HG02610 (cell line): ENCODE measurements around the gene DUOXA2.
"Not testable (repeated sequence)": the region's sequence is repeated elsewhere in the genome, so short reads cannot be mapped to it uniquely, and the experiment has no call there.

Experiments
- ATAC-seq: cut with Tn5 transposase; IDR thresholded peaks from one replicate; pipeline ENCODE4 v1.9.1; 2021; ENCODE audit warnings: mild to moderate bottlenecking, moderate library complexity; ENCODE audit not compliant: unreplicated experiment

Gene DUOXA2

DNA sequence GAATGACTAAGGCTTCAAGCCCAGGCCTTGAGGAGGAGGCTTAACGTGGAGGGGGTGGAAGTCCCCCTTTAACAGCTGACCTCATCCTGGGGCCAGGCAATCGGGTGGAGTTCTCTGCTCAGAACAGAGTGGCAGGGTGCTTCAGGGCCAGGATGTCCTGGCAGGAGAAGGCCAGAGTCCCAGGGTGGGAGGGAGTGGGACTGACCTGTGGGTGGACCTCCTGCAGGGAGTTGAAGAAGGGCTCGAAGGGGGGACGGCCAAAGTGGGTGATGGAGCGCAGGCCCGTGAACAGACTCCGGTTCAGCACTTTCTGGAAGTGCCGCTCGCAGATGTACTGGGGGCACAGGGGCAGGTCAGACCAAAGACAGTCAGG is 19.8 kb upstream of the DUOXA2 start:
- no peak for ATAC-seq

DNA sequence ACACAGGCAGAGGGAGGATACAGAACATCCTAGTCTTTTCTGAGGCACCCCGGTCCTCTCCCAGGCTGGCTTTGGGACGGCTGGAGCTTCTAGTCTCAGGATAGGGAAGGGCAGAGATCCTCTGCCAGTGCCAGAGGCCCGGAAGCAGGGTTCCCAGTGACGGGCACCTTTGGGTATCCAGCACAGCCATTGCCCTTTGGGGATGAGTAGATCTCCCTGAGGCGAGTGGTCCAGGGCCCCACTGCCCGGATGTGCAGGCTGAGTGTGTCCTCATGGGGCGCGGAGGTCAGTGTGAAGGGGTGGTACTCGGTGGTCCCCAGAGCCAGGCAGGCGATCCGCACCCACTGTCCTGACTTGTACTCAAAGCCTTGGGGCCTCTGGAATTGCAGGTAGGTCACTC is 18.5 kb upstream of the DUOXA2 start:
- ATAC-seq, result no peak

GRCh38 chr15:45097466-45097865 is 16.7 kb upstream of the DUOXA2 start:
- ATAC-seq, result no peak

- no peak for ATAC-seq
Observed at GRCh38 chr15:45099549-45100165, 14.5 kb upstream of the DUOXA2 start.

DNA sequence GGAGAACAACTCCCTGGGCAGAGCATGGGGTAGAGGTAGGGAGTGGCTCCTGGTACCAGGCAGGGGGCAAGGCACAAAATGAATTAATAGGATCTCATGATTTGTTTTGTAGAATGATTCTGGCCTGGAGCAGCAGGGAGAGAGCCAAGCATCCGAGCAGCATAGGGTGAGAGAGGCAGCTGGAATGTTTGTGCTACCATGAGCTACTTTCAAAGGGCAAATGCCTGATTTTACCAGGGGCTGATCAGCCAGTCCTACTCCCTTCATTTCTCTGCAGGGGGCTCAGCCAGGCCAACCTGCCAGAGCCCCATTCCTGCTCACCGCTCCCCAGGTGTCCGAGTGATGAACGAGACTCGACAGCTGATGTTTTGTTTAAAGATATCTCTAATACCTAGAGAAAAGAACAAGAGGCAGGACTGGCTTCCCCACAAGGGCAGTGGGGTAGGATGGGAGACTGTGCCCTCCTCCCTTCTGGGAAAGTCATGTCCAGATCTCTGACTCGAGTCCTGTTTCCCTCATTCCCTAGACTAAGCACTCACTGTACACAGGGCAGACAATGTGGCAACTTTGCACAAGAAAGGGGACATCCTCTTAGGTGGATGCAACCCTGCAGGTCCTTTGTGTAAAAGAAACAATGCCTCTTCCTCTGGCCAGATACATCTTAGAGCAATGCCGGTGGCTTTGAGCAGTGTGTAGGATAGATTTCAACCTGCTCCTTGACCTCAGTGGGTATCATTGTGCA is 13.1 kb upstream of the DUOXA2 start:
- ATAC-seq, result no peak

GRCh38 chr15:45101749-45102148 is 12.4 kb upstream of the DUOXA2 start:
- no peak for ATAC-seq

GRCh38 chr15:45102226-45102625 is 11.9 kb upstream of the DUOXA2 start:
- ATAC-seq, result no peak

DNA sequence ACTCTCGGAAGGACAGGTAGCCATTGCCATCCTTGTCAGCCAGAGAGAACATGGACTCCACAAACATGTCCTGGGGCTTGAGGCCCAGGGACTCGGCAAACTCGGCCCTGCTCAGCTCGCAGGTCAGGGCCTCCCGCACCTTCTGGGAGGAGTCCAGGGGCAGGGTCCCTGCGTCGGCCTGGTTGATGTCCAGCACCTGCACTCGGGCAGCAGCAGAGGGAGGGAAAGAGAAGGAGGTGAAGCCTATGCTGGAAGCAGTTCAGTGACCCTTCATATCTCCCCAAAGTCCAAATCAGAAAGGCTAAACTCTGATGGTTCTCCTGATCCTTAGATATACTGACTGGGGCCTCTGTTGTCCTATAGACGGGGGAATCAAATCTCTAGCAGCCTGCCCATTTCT is 10.0 kb upstream of the DUOXA2 start:
- not testable (repeated sequence) for ATAC-seq

- no peak for ATAC-seq
Observed at GRCh38 chr15:45105586-45105985, 8.5 kb upstream of the DUOXA2 start.

DNA sequence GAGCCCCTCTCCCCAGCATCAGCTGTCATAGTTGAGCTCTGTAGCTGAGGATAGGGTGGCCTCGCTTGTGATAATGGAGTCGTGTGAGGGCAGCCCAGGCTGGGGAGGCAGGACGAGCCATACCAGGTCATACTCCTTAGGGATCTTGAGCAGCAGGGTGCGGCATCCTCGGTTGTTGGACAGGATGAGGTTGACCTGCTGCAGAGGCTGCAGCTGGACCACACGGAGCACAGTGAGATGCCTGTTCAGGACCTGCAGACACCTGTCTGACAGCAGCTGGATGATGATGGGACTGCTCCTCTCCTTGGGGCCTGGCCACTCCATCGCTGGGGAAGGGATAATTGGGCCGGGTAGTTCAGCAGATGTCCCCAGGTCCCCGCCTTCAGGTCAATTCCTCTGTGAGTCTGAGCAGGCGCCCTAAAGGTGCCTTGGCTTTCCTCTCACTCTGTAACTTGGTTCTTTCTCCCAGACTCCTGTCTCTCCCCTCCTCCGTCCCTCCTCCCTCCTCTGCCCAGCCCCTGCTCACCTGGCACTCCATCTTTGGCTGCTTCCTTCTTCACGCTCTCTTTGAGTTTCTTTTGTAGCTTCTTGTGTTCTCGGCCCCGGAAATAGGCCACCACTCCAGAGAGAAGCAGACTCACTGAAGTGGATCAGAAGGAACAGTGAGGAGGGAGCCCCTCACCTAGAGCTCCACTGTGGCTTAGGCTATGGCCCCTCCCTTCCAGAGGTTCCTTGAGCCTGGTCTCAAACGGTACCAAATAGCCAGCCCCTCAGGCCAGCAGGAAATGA is 7.9 kb upstream of the DUOXA2 start:
- no peak for ATAC-seq

- ATAC-seq, result no peak
Observed at GRCh38 chr15:45107941-45108630, 6.0 kb upstream of the DUOXA2 start.

DNA sequence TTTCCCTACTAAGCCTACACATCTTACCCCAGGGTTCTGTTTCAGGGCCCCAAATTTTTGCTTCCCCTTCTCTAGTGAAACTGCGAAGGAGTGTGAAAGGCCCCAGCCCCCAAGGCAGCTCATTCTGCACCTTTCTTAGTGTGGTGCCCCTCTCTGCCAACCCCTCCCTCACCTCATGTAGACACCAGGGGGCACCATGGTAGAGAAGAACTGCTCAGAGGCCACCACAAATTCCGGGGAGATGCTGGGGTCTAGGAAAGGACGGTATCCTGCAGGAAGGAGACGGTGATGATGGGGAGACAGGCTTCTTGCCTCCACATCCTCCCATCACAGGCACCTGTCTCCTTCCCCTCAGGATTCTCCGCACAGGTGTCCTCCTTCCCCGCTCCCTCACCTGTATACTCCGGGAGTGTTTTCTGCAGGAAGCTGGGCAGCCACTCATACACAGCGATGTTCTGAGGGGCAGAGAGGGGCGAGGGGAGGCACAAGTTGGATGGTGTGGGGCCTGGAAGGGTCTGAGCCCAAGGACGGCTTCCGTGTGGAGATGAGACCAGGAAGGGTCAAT is 3.8 kb upstream of the DUOXA2 start:
- ATAC-seq, result no peak

DNA sequence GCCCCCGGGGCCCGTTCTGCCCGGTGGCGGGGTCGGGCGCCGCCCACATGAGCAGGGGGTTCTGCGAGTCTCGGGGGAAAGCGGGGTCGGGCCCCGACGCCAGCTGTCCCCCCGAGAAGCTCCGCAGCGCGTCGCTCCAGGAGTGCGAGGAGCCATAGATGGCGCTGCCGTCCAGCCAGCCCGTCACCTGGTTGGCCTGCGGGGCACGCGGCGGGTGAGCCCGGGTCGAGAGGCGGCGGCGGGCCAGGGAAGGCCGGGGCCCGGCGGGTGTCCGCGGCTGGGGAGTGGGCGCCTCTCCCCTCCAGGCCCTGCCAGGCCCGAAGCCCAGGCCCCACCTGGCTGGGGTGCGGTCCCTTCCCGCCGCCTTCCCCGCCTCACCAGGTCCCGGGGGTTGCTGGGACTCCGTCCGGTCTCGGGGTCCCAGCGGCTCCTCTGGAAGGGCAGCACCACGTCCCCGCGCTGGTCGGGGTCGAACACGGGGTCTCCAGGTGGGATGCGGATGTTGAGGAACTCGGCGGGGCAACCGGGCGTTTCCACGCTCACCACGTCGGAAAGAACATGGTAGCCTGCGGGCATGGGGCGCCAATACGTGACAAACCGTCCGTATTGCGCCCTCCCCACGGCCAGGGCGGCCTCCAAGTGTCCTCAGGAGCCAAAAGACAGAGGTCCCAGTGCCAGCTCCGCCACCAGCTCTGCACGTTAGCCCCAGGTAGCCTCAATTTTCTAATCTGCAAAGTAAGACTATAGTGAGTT is 2.6 kb upstream of the DUOXA2 start:
- no peak for ATAC-seq

DNA sequence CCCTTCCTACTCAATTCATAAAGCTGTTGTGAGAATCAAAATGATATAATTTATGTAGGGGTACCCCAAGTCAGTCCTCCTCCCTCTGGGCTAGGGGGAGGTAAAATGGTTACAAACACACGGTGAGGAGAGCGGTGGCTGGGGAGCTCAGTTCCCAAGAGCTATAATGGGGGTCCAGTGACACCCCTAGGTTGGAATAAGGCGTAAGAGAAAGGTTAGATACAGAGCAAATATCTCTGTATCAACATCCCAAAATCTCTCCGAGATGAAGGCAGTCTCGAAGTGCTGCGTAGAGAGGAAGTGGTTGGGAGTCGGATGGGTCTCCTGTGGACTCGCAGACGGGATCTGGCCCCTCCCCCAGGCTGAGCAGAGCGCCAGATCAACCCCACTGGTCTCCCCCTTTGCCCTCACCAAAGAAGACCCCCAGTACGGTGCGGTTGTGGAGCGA is 2.0 kb upstream of the DUOXA2 start:
- ATAC-seq, result no peak

DNA sequence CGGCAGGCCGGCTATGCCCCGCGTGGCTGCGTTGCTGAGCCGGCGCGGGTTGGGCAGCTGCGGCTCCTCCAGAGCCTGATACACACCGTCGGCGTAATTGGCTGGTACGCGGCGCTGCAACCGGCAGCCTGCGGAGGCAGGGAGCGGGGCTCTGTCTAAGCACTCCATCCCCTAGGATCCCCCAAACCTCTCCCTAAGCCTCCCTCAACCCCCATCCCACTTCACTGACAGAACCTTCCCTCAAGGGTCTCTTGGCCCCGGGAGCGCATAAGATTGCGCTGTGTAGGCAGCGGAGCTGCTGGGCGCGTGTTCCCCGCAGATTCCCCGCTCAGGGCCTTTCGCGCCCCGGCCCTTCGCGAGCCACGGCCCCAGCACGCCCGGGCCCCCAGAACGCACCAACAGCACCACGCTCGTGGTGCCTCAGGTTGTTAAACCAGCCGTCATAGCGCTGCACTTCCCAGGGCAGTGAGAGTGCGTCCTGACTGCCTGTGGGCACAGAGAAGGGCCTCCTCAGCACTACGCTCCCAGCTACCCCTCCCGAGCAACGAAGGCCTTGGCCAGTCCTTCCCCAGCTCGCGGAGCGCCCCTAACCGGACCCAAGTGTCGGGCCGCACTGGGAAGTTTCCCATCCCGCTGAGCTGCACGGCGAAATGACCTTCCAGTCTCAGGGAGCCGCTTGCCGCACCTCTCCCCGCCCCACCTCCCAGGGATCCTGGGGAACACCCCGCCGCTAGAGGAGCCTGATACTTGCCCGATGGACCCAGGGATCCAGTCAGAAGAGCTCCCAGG is 1.3 kb upstream of the DUOXA2 start:
- ATAC-seq, result no peak

GRCh38 chr15:45113380-45113990 is 641 bp upstream of the DUOXA2 start:
- ATAC-seq, result no peak

- ATAC-seq, result no peak
Observed at GRCh38 chr15:45114751-45115085, 592 bp downstream of the DUOXA2 start.

DNA sequence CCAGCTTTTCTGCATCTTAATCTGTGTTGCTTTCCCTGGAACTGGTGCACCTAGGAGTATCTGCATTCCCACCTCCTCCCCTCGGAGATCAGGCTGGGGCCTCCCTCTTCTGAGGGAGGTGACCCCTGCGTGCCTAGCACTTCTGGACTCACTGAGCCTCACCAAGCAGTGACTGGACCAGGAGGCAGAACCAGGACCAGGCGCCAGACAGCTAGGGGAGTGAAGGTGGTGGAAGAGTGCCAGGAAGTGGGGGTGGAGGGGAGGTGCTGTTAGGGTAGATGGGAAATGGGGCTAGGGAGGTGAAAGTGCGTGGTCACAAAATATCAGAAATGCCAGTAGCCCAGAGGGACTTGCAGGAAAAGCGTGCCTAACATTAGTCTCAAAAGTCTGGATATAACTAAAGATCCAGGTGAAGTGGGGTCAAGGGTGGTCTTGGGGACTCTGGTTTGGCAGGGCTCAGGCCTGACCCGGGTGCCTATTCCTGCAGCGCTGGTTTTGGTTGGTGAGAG is 1.2 kb downstream of the DUOXA2 start:
- no peak for ATAC-seq

DNA sequence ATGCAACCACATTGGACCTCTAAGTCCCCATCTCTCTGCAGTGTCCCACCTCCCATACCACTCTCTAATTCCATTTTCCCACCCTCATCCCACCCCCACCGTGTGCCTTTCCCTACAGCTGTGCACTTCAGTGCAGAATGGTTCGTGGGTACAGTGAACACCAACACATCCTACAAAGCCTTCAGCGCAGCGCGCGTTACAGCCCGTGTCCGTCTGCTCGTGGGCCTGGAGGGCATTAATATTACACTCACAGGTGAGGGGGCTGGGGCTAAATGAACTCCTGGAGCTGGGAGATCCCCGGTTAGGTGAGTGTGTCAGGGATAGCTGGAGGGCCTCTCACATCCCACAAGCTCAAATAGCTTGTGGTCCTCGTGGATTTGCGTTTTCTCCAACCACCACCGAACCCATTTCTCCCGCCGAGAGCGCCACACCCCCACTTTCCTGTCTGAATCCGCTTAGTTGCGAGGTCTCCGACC is 1.9 kb downstream of the DUOXA2 start:
- ATAC-seq, result no peak
